Activated T-helper 1 cell treated with anti-CD3 and anti-CD28 coated beads, Interleukin-12 subunit alpha, Interleukin-12 subunit beta, Interleukin-2, Interleukin-4 antibody, amounts not matched to agents 30 ng/mL and 10 ng/mL and 1 ng/mL, durations not matched to agents 14 hours and 24 hours and 36 hours (primary cell): ENCODE measurements around the gene ERC2. TPM values are rescaled to one million over a fixed set of nuclear protein-coding genes. Genes with fewer than 3 reads are reported as not detected.

Source experiments
- DNase-seq: peaks from one replicate; pipeline ENCODE4 v3.0.0; 2021; ENCODE audit warnings: low spot score
- H3K27ac Mint-ChIP-seq: one replicate; pipeline ENCODE4 v1.8.0; 2021; ENCODE audit warnings: mild to moderate bottlenecking, mixed read lengths
- H3K27me3 Mint-ChIP-seq: one replicate; pipeline ENCODE4 v1.8.0; 2022; ENCODE audit warnings: mild to moderate bottlenecking, moderate library complexity, mixed read lengths; ENCODE audit not compliant: insufficient read depth
- H3K36me3 Mint-ChIP-seq: one replicate; pipeline ENCODE4 v1.8.0; 2021; ENCODE audit warnings: low read depth, mixed read lengths
- H3K4me1 Mint-ChIP-seq: one replicate; pipeline ENCODE4 v1.8.0; 2021; ENCODE audit warnings: low read depth, mixed read lengths
- H3K4me3 Mint-ChIP-seq: one replicate; pipeline ENCODE4 v1.8.0; 2021; ENCODE audit warnings: mild to moderate bottlenecking, moderate library complexity, mixed read lengths
- H3K9me3 Mint-ChIP-seq: one replicate; pipeline ENCODE4 v1.8.0; 2021; ENCODE audit warnings: mixed read lengths
- intact Hi-C: fragments of 100-400 bp; cut with micrococcal nuclease; formaldehyde crosslinking; loops from one replicate; pipeline ENCODE4 v1.15.1; 2024
- total RNA-seq: library from RNA; stranded (reverse); gene quantifications from 2 replicates; pipeline ENCODE4 v1.2.3, GENCODE V29; 2022

The ERC2 gene
- total RNA-seq, 1 donor from 2014 or later: not detected

GRCh38 chr3:56375654-56376053 is 92.6 kb downstream of the ERC2 start:
- peaks cover 6% of the 10 kb centered on the region for H3K9me3 Mint-ChIP-seq
- H3K27ac Mint-ChIP-seq: no peak overlapping the region
- H3K36me3 Mint-ChIP-seq: no peaks in the 10 kb centered on the region

GRCh38 chr3:56373386-56373785 is 94.9 kb downstream of the ERC2 start:
- DNase-seq: no peak
- H3K36me3 Mint-ChIP-seq: no peaks in the 10 kb centered on the region
- no peak overlapping the region for H3K27ac Mint-ChIP-seq
- H3K27me3 Mint-ChIP-seq: no peaks in the 10 kb centered on the region
- H3K9me3 Mint-ChIP-seq: peaks cover 6% of the 10 kb centered on the region
- intact Hi-C loops: no loop called here
- no peaks in the 10 kb centered on the region for H3K4me1 Mint-ChIP-seq
- no peak overlapping the region for H3K4me3 Mint-ChIP-seq

More at GRCh38 chr3:56375654-56376053, 92.6 kb downstream of the ERC2 start:
- no peak for DNase-seq
- H3K27me3 Mint-ChIP-seq: no peaks in the 10 kb centered on the region
- no peaks in the 10 kb centered on the region for H3K4me1 Mint-ChIP-seq
- intact Hi-C loops: no loop called here
- H3K4me3 Mint-ChIP-seq: no peak overlapping the region

- no peaks in the 10 kb centered on the region for H3K4me1 Mint-ChIP-seq
- H3K4me3 Mint-ChIP-seq: no peak overlapping the region
- H3K27me3 Mint-ChIP-seq: no peaks in the 10 kb centered on the region
- no peak for DNase-seq
- H3K36me3 Mint-ChIP-seq: no peaks in the 10 kb centered on the region
- H3K9me3 Mint-ChIP-seq: no peaks in the 10 kb centered on the region
- intact Hi-C loops: no loop called here
- no peak overlapping the region for H3K27ac Mint-ChIP-seq
These were observed 97.1 kb downstream of the ERC2 start for GRCh38 chr3:56370991-56371775.

- Mint-ChIP-seq H3K27me3 (peaks cover 2% of the 10 kb centered on the region), H3K27ac (no peak overlapping the region), H3K9me3 (no peaks in the 10 kb centered on the region), H3K4me3 (no peak overlapping the region), H3K4me1 (no peaks in the 10 kb centered on the region), H3K36me3 (no peaks in the 10 kb centered on the region)
- no peak for DNase-seq
- intact Hi-C loops: no loop called here
These were observed 98.4 kb downstream of the ERC2 start for GRCh38 chr3:56369914-56370313.

- Mint-ChIP-seq H3K9me3 (no peaks in the 10 kb centered on the region), H3K27ac (no peak overlapping the region), H3K27me3 (peaks cover 2% of the 10 kb centered on the region), H3K4me3 (no peak overlapping the region), H3K4me1 (no peaks in the 10 kb centered on the region), H3K36me3 (no peaks in the 10 kb centered on the region)
- DNase-seq: no peak
- intact Hi-C loops: no loop called here
These were observed 99.4 kb downstream of the ERC2 start for GRCh38 chr3:56368846-56369245.

- no peaks in the 10 kb centered on the region for H3K36me3 Mint-ChIP-seq
- H3K4me1 Mint-ChIP-seq: no peaks in the 10 kb centered on the region
- H3K4me3 Mint-ChIP-seq: no peak overlapping the region
- intact Hi-C loops: loop anchor here (1.0 kb wide), 1 partner anchor 31 kb away; no protein-coding TSS in a partner anchor
- no peaks in the 10 kb centered on the region for H3K9me3 Mint-ChIP-seq
- peaks cover 2% of the 10 kb centered on the region for H3K27me3 Mint-ChIP-seq
- H3K27ac Mint-ChIP-seq: no peak overlapping the region
- DNase-seq: no peak
These were observed 101.6 kb downstream of the ERC2 start for GRCh38 chr3:56366641-56367162.

GRCh38 chr3:56365905-56366640 is 102.2 kb downstream of the ERC2 start:
- H3K27me3 Mint-ChIP-seq: peaks cover 2% of the 10 kb centered on the region

GRCh38 chr3:56364665-56365064 is 103.6 kb downstream of the ERC2 start:
- no peaks in the 10 kb centered on the region for H3K9me3 Mint-ChIP-seq
- no peak for DNase-seq
- no peak overlapping the region for H3K27ac Mint-ChIP-seq
- H3K4me3 Mint-ChIP-seq: no peak overlapping the region
- no peaks in the 10 kb centered on the region for H3K36me3 Mint-ChIP-seq
- no peaks in the 10 kb centered on the region for H3K4me1 Mint-ChIP-seq
- peaks cover 2% of the 10 kb centered on the region for H3K27me3 Mint-ChIP-seq
- intact Hi-C loops: no loop called here

More at GRCh38 chr3:56365905-56366640, 102.2 kb downstream of the ERC2 start:
- H3K36me3 Mint-ChIP-seq: no peaks in the 10 kb centered on the region
- H3K4me3 Mint-ChIP-seq: no peak overlapping the region
- H3K9me3 Mint-ChIP-seq: no peaks in the 10 kb centered on the region
- DNase-seq: no peak
- H3K27ac Mint-ChIP-seq: no peak overlapping the region
- intact Hi-C loops: loop anchor here (1.0 kb wide), 1 partner anchor 31 kb away; no protein-coding TSS in a partner anchor
- no peaks in the 10 kb centered on the region for H3K4me1 Mint-ChIP-seq

GRCh38 chr3:56363720-56364119 is 104.5 kb downstream of the ERC2 start:
- H3K9me3 Mint-ChIP-seq: no peaks in the 10 kb centered on the region
- DNase-seq: no peak
- intact Hi-C loops: no loop called here
- H3K4me1 Mint-ChIP-seq: no peaks in the 10 kb centered on the region
- peaks cover 2% of the 10 kb centered on the region for H3K27me3 Mint-ChIP-seq
- H3K36me3 Mint-ChIP-seq: no peaks in the 10 kb centered on the region
- no peak overlapping the region for H3K27ac Mint-ChIP-seq
- no peak overlapping the region for H3K4me3 Mint-ChIP-seq

- Mint-ChIP-seq H3K27ac (no peak overlapping the region), H3K9me3 (no peaks in the 10 kb centered on the region), H3K36me3 (no peaks in the 10 kb centered on the region), H3K4me1 (no peaks in the 10 kb centered on the region), H3K4me3 (no peak overlapping the region), H3K27me3 (peaks cover 2% of the 10 kb centered on the region)
- no peak for DNase-seq
- intact Hi-C loops: no loop called here
These were observed 106.5 kb downstream of the ERC2 start for GRCh38 chr3:56361731-56362130.

GRCh38 chr3:56357266-56357665 is 111.0 kb downstream of the ERC2 start:
- intact Hi-C loops: no loop called here
- Mint-ChIP-seq H3K9me3 (no peaks in the 10 kb centered on the region), H3K27ac (no peak overlapping the region), H3K27me3 (no peaks in the 10 kb centered on the region), H3K4me3 (no peak overlapping the region), H3K4me1 (no peaks in the 10 kb centered on the region), H3K36me3 (no peaks in the 10 kb centered on the region)
- DNase-seq: no peak

GRCh38 chr3:56356808-56357207 is 111.5 kb downstream of the ERC2 start:
- H3K27me3 Mint-ChIP-seq: no peaks in the 10 kb centered on the region
- H3K4me3 Mint-ChIP-seq: no peak overlapping the region
- intact Hi-C loops: no loop called here
- no peak for DNase-seq
- no peak overlapping the region for H3K27ac Mint-ChIP-seq
- no peaks in the 10 kb centered on the region for H3K36me3 Mint-ChIP-seq
- no peaks in the 10 kb centered on the region for H3K9me3 Mint-ChIP-seq
- H3K4me1 Mint-ChIP-seq: no peaks in the 10 kb centered on the region

- Mint-ChIP-seq H3K4me3 (no peak overlapping the region), H3K27me3 (no peaks in the 10 kb centered on the region), H3K4me1 (no peaks in the 10 kb centered on the region), H3K27ac (no peak overlapping the region), H3K9me3 (no peaks in the 10 kb centered on the region), H3K36me3 (no peaks in the 10 kb centered on the region)
- DNase-seq: no peak
- intact Hi-C loops: no loop called here
These were observed 112.6 kb downstream of the ERC2 start for GRCh38 chr3:56355570-56356185.
